Measurements from ENCODE around the gene F11. TPM values are rescaled to one million over a fixed set of nuclear protein-coding genes. Genes with fewer than 3 reads are reported as not detected.

Gene F11
- total and polyA plus RNA-seq, 2 donors (not counting 1 experiment from before 2014, with no cell fraction given): 0.06 TPM; not detected in 1

DNA sequence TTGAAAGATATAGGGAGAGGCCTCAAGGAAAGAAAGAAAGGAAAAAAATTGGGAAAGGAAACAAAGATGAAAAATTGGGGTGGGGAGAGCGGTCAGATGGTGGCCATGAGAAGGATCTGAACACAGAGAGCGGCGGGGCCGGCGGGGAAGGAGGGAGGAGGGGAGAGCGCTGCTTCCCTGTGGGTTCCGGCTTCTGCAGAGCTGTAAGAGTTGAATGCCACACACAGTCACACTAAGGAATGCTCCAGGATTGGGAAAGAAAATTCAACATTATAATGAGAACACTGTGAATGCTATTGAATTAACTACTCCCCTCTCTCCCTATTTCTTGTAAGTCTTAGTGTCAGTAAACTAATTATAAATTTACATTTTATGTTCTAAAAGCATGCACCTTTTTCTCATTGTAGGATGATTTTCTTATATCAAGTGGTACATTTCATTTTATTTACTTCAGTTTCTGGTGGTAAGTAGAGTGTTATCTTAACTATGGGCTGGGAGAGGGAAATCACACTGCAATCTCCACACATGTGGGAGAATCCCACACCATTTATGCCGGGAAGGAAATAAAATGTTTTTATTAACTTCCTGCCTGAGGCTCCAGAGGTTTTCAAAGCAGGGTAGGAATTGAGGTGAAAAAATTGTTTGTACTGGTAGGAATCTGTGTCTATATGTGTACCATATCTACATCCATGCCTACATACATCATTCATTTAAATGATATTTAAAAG is 904 bp downstream of the F11 start:
- H3K9me3 Mint-ChIP-seq (ENCODE audit: insufficient read depth): no peaks in the 10 kb centered on the region
- H3K4me2 ChIP-seq (replicated peaks; ENCODE audit: low read depth, low read length, poor library complexity, severe bottlenecking): no peak overlapping the region
- H3K27me3 Mint-ChIP-seq: peaks cover 17% of the 10 kb centered on the region
- H3K4me3 ChIP-seq (ENCODE audit: control extremely low read depth in 1 of 5, extremely low read depth in 1 of 5, insufficient read depth in 1 of 5, low read depth in 2 of 5, low read length in 4 of 5): no peak overlapping the region
- no peak overlapping the region for H3K27ac ChIP-seq (ENCODE audit: low read length in 2 of 2)
- H3K9ac ChIP-seq (ENCODE audit: low read length): no peak overlapping the region
- no peaks in the 10 kb centered on the region for H3K4me1 ChIP-seq (ENCODE audit: control insufficient read depth in 2 of 2, insufficient read depth in 2 of 2, low read length in 2 of 2)
- TF ChIP-seq, protein P1, sequence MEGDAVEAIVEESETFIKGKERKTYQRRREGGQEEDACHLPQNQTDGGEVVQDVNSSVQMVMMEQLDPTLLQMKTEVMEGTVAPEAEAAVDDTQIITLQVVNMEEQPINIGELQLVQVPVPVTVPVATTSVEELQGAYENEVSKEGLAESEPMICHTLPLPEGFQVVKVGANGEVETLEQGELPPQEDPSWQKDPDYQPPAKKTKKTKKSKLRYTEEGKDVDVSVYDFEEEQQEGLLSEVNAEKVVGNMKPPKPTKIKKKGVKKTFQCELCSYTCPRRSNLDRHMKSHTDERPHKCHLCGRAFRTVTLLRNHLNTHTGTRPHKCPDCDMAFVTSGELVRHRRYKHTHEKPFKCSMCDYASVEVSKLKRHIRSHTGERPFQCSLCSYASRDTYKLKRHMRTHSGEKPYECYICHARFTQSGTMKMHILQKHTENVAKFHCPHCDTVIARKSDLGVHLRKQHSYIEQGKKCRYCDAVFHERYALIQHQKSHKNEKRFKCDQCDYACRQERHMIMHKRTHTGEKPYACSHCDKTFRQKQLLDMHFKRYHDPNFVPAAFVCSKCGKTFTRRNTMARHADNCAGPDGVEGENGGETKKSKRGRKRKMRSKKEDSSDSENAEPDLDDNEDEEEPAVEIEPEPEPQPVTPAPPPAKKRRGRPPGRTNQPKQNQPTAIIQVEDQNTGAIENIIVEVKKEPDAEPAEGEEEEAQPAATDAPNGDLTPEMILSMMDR (IDR thresholded peaks at IDR 0.05): no peak
- no peak for TF ChIP-seq EZH2 (IDR thresholded peaks at IDR 0.05; ENCODE audit: borderline replicate concordance, insufficient read depth, low read depth, low read length, poor library complexity, severe bottlenecking)
- intact Hi-C loops (cut with micrococcal nuclease): no loop called here
- ChIA-PET CTCF (no interaction called here), POLR2A (no interaction called here)
- WGBS (ENCODE audit: insufficient coverage): 25% methylated on average over 1 of the region's 8 CpGs
- no peaks in the 10 kb centered on the region for H3K79me2 ChIP-seq (ENCODE audit: control insufficient read depth, insufficient read depth, low read length)
- DNase-seq (no peak), ATAC-seq (ENCODE audit: low read depth) (no peak)
- no peak overlapping the region for H3K4me3 Mint-ChIP-seq
- peaks cover 0 to 4% (median 4%) of the 10 kb centered on the region in 4 experiments for H3K27me3 ChIP-seq (replicated peaks in 1 of 4; ENCODE audit: control extremely low read depth in 1 of 4, control insufficient read depth in 3 of 4, insufficient read depth in 4 of 4, low read length in 3 of 4)
- no peaks in the 10 kb centered on the region for H3K9me3 ChIP-seq (ENCODE audit: control extremely low read depth in 1 of 3, control insufficient read depth in 2 of 3, insufficient read depth in 1 of 3, low read length in 2 of 3)
- no peak overlapping the region for H2AFZ ChIP-seq (ENCODE audit: insufficient read depth, low read depth, low read length, poor library complexity, severe bottlenecking)
- no peaks in the 10 kb centered on the region for H3K4me1 Mint-ChIP-seq
- H3K27ac Mint-ChIP-seq: no peak overlapping the region
- H4K20me1 ChIP-seq (ENCODE audit: control insufficient read depth, insufficient read depth, low read length, poor library complexity, severe bottlenecking): no peaks in the 10 kb centered on the region
- no peaks in the 10 kb centered on the region for H3K36me3 ChIP-seq (replicated peaks in 1 of 2; ENCODE audit: control extremely low read depth in 1 of 2, control insufficient read depth in 1 of 2, extremely low read depth in 1 of 2, insufficient read depth in 2 of 2, low read length in 1 of 2)

DNA sequence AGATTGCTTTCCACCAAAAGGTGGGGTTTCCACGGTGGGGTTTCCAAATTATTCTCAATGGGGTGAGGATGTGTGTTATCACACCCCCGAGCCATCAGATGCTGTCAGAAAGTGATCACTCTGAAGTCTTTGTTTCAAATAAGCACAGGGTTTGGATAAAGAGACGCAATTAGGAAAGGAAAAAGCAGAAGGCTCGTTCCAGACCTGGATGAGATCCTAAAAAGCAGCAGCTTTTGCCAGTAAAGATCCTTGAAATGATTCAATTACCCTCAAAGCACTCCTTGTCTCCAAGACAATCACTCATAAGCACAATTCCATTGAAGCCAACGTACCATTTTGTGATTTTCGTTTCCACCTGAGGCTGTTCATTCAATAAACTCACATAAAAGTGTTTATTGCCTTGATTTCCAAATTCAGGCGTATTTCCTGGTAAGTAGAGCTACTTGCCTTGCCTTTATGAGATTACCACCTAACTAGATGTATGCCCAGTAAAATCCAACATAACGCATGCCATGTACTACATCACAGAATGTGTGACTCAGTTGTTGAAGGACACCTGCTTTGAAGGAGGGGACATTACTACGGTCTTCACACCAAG is 5.2 kb downstream of the F11 start:
- Histone ChIP-seq H3K4me2 (replicated peaks; ENCODE audit: low read depth, low read length, poor library complexity, severe bottlenecking) (no peak overlapping the region), H3K9ac (ENCODE audit: low read length) (no peak overlapping the region), H3K79me2 (ENCODE audit: control insufficient read depth, insufficient read depth, low read length) (no peaks in the 10 kb centered on the region), H4K20me1 (ENCODE audit: control insufficient read depth, insufficient read depth, low read length, poor library complexity, severe bottlenecking) (no peaks in the 10 kb centered on the region), H3K9me3 (ENCODE audit: control extremely low read depth in 1 of 3, control insufficient read depth in 2 of 3, insufficient read depth in 1 of 3, low read length in 2 of 3) (no peaks in the 10 kb centered on the region), H2AFZ (ENCODE audit: insufficient read depth, low read depth, low read length, poor library complexity, severe bottlenecking) (no peak overlapping the region), H3K4me1 (ENCODE audit: control insufficient read depth in 2 of 2, insufficient read depth in 2 of 2, low read length in 2 of 2) (no peaks in the 10 kb centered on the region), H3K36me3 (replicated peaks in 1 of 2; ENCODE audit: control extremely low read depth in 1 of 2, control insufficient read depth in 1 of 2, extremely low read depth in 1 of 2, insufficient read depth in 2 of 2, low read length in 1 of 2) (no peaks in the 10 kb centered on the region), H3K27me3 (replicated peaks in 1 of 4; ENCODE audit: control extremely low read depth in 1 of 4, control insufficient read depth in 3 of 4, insufficient read depth in 4 of 4, low read length in 3 of 4) (peaks cover 0 to 4% (median 2%) of the 10 kb centered on the region in 4 experiments), H3K4me3 (ENCODE audit: control extremely low read depth in 1 of 5, extremely low read depth in 1 of 5, insufficient read depth in 1 of 5, low read depth in 2 of 5, low read length in 4 of 5) (no peak overlapping the region), H3K27ac (ENCODE audit: low read length in 2 of 2) (no peak overlapping the region)
- Mint-ChIP-seq H3K4me1 (no peaks in the 10 kb centered on the region), H3K9me3 (ENCODE audit: insufficient read depth) (no peaks in the 10 kb centered on the region), H3K27ac (no peak overlapping the region), H3K27me3 (peaks cover 17% of the 10 kb centered on the region), H3K4me3 (no peak overlapping the region)
- ChIA-PET CTCF (no interaction called here), POLR2A (no interaction called here)
- DNase-seq (no peak), ATAC-seq (ENCODE audit: low read depth) (no peak)
- 85% methylated on average over 5 of the region's 9 CpGs for WGBS (ENCODE audit: insufficient coverage)
- TF ChIP-seq, protein P1 (IDR thresholded peaks at IDR 0.05): no peak
- TF ChIP-seq EZH2 (IDR thresholded peaks at IDR 0.05; ENCODE audit: borderline replicate concordance, insufficient read depth, low read depth, low read length, poor library complexity, severe bottlenecking): no peak
- intact Hi-C loops (cut with micrococcal nuclease): no loop called here
